Pancreas (tissue), 10 donors: ENCODE data around the gene CELF5. TPM values are rescaled to one million over a fixed set of nuclear protein-coding genes. Genes with fewer than 3 reads are reported as not detected.

Source experiments
- ATAC-seq, 4 donors: fragments of 200-7000 bp; cut with Tn5 transposase; one replicate each; pipeline versions ENCODE4 v1.8.0 to v1.9.1; 2020; ENCODE audit warnings: mild to moderate bottlenecking in 4 of 4, moderate library complexity in 4 of 4
- DNase-seq, 6 donors: peaks; one replicate each; pipeline ENCODE4 v3.0.0-alpha.2; 2020
- FAIRE-seq: peaks from 2 replicates; lab custom pipeline; 2012; peaks lifted over from hg19 to GRCh38; lab: Jason Lieb, UNC
- H3K27ac ChIP-seq, 4 donors: fragments of 200-600 bp; sonication (generic); 1 replicate in 3 of 4; 2 replicates in 1 of 4; pipeline versions ENCODE4 v1.5.0 to v1.8.0; 2020
- H3K27me3 ChIP-seq, 4 donors: fragments of 200-600 bp; one replicate each; pipeline ENCODE4 v1.8.0; 2021
- H3K36me3 ChIP-seq, 3 donors: fragments of 200-600 bp; sonication (generic) in 1 of 3; one replicate each; pipeline versions ENCODE4 v1.5.0 to v1.8.0; 2020 to 2021
- H3K4me1 ChIP-seq, 3 donors: fragments of 200-600 bp; one replicate each; pipeline ENCODE4 v1.8.0; 2021
- H3K4me3 ChIP-seq, 4 donors: fragments of 200-600 bp; sonication (generic) in 2 of 4; one replicate each; pipeline versions ENCODE4 v1.5.0 to v1.8.0; 2020 to 2021
- H3K9me3 ChIP-seq, 4 donors: fragments of 200-600 bp; one replicate each; pipeline ENCODE4 v1.8.0; 2021
- WGBS, 2 donors: extraction: QIAGEN DNeasy Blood & Tissue Kit; methylation state at CpG; one replicate each; pipeline ENCODE4 v1.1.7; 2013; 5-methylcytosine and 5-hydroxymethylcytosine counted together
- intact Hi-C, 3 donors: fragments of 100-400 bp; cut with DNase I; formaldehyde crosslinking; loops; one replicate each; pipeline versions ENCODE4 v1.11.1 to v1.14.2; 2022
- polyA plus RNA-seq, 2 donors: library from polyadenylated mRNA; stranded (reverse); fragments of 200-250 nt; gene quantifications; one replicate each; pipeline ENCODE4 v1.2.3, GENCODE V29; 2013
- total RNA-seq, 6 donors: library from RNA; stranded (reverse); fragmentation: NEBNext Ultra II Directional in 4 of 6; extraction: Animal tissue kit (Norgen Biotek cat#: 25700) in 4 of 6; gene quantifications; one replicate each; pipeline versions ENCODE4 v1.2.1 to v1.2.4, GENCODE V29; 2021 to 2023
- TF ChIP-seq, protein P1 (sequence below), 4 donors: fragments of 200-600 bp; sonication (generic) in 3 of 4; IDR thresholded peaks; one replicate each; pipeline versions ENCODE4 v1.5.0 to v1.8.0; 2021; ENCODE audit warnings: antibody characterized with exemption in 4 of 4
- donor health status: healthy with polysubstance abuse.
- donor health status: DM: no; HTN: no; CAD: no; lungs with moderate emphysema.
- donor health status: DM: no; HTN: no; CAD: no.
- donor health status: control.
- donor health status: control.
- donor health status: Bipolar disorder and iron deficiency.
- donor health status: DM: yes; HTN: yes; CAD: no.
- donor health status: DM: no; HTN: no; CAD: no.
- donor health status: DM: no; HTN: no; CAD: no.
- donor health status: DM: yes; HTN: yes; CAD: no.

CELF5 gene
- total and polyA plus RNA-seq, 8 donors = 0.30 to 1.6 (median 0.65) TPM

DNA sequence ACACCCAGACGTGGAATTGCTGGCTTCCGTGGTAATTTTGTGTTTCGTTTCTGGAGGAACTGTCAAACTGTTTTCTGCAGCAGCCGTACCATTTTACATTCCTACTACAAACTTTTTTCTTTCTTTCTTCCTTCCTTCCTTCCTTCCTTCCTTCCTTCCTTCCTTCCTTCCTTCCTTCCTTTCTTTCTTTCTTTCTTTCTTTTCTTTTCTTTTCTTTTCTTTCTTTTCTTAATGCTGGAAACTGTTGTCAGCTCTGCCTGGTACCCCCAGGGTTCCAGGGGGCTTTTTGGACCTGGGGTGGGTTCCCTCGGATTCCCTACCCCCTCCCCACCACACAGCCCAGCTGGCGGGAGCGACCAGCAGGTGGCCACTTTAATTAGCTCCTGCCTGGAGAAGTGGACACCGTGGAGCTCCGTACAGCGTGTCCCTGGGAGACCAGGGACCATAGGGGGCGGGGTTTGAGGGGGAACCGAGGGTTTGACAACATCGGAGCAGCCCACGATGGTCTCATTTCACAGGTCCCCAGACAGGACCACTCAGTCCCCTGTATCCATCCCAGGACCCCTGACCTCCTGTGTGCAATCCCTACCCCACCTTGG lies 24.4 kb downstream of the CELF5 start:
- FAIRE-seq = no peak
- no peak overlapping the region for H3K27ac ChIP-seq
- no peaks in the 10 kb centered on the region for H3K4me1 ChIP-seq
- peaks cover 0 to 7% (median 0%) of the 10 kb centered on the region in 4 donors for H3K27me3 ChIP-seq
- TF ChIP-seq, protein P1, sequence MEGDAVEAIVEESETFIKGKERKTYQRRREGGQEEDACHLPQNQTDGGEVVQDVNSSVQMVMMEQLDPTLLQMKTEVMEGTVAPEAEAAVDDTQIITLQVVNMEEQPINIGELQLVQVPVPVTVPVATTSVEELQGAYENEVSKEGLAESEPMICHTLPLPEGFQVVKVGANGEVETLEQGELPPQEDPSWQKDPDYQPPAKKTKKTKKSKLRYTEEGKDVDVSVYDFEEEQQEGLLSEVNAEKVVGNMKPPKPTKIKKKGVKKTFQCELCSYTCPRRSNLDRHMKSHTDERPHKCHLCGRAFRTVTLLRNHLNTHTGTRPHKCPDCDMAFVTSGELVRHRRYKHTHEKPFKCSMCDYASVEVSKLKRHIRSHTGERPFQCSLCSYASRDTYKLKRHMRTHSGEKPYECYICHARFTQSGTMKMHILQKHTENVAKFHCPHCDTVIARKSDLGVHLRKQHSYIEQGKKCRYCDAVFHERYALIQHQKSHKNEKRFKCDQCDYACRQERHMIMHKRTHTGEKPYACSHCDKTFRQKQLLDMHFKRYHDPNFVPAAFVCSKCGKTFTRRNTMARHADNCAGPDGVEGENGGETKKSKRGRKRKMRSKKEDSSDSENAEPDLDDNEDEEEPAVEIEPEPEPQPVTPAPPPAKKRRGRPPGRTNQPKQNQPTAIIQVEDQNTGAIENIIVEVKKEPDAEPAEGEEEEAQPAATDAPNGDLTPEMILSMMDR (IDR thresholded peaks at IDR 0.05) = no peak
- intact Hi-C loops = no loop called here
- no peaks in the 10 kb centered on the region for H3K36me3 ChIP-seq
- no peak for DNase-seq
- 32 to 38% methylated on average over 14 of the region's 14 CpGs for WGBS, 2 donors
- no peaks in the 10 kb centered on the region for H3K9me3 ChIP-seq
- no peak for ATAC-seq
- H3K4me3 ChIP-seq = no peak overlapping the region

DNA sequence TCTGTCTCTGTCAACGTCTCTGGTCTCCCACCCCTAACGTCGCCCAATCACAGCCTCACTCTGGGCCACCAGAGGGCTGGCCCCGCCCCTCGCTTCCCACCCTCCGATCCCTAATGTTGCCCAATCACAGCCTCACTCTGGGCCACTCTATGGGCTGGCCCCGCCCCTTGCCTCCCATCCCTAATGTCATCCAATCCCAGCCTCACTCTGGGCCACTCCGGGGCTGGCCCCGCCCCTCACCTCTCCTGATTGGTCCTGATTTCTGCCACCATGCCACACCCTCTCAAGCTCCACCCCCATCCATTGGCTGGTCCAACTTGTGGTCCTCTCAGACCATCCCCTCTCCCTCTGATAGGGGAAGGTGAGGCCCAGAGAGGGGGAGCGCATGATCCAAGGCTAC lies 24.9 kb downstream of the CELF5 start:
- TF ChIP-seq, protein P1 (IDR thresholded peaks at IDR 0.05) = no peak
- WGBS, 2 donors = 64 to 73% methylated on average over 10 of the region's 10 CpGs
- H3K4me1 ChIP-seq = no peaks in the 10 kb centered on the region
- ATAC-seq (peak in 1 of 4 donors; percentile 14), DNase-seq (no peak), FAIRE-seq (no peak)
- intact Hi-C loops = no loop called here
- H3K27me3 ChIP-seq = peaks cover 0 to 7% (median 0%) of the 10 kb centered on the region in 4 donors
- no peaks in the 10 kb centered on the region for H3K36me3 ChIP-seq
- no peaks in the 10 kb centered on the region for H3K9me3 ChIP-seq
- no peak overlapping the region for H3K4me3 ChIP-seq
- H3K27ac ChIP-seq = no peak overlapping the region

DNA sequence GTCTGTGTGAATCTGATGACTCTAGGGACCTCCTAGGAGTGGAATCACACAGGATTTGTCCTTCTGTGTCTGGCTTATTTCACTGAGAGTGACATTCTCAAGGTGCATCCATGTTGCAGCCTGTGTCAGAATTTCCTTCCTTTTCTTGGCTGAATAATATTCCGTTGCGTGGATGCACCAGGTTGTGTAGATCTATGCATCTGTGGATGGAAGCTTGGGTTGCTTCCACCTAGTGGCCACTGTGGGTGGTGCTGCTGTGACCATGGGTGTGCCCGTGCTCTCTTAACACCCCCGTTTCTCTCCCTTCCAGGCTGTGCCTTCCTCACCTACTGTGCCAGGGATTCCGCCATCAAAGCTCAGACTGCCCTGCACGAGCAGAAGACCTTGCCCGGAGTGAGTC lies 26.2 kb downstream of the CELF5 start:
- peak in 2 of 4 donors; percentile 62 to 64 for ATAC-seq
- intact Hi-C loops = no loop called here
- WGBS, 2 donors = 59 to 63% methylated on average over 7 of the region's 7 CpGs
- H3K4me1 ChIP-seq = no peaks in the 10 kb centered on the region
- no peaks in the 10 kb centered on the region for H3K36me3 ChIP-seq
- peaks cover 0 to 7% (median 0%) of the 10 kb centered on the region in 4 donors for H3K27me3 ChIP-seq
- no peak overlapping the region for H3K27ac ChIP-seq
- FAIRE-seq = no peak
- TF ChIP-seq, protein P1 (IDR thresholded peaks at IDR 0.05) = peak; percentile 27 to 39 (median 30)
- H3K9me3 ChIP-seq = no peaks in the 10 kb centered on the region
- H3K4me3 ChIP-seq = no peak overlapping the region
- no peak for DNase-seq

DNA sequence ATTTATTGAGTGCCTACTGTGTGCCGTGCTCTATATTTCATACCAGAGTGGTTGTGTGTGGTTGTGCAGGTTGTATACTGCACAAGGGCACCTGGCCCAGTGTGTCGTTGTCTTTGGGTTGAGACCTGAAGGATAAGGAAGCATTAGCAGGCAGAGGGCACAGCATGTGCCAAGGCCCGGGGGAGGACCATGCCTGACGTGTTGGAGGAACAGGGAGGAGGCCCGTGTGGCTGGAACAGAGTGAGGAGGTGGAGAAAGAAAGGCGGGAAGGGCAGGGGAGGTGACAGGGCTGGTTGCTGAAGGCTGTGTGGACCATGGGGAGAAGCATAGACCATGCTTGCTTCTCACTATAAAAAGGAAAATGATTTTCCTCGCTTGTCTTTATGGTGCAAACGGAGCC lies 26.8 kb downstream of the CELF5 start:
- no peak for FAIRE-seq
- Histone ChIP-seq H3K4me3 (no peak overlapping the region), H3K36me3 (no peaks in the 10 kb centered on the region), H3K27ac (no peak overlapping the region), H3K4me1 (no peaks in the 10 kb centered on the region), H3K27me3 (peaks cover 0 to 7% (median 0%) of the 10 kb centered on the region in 4 donors), H3K9me3 (no peaks in the 10 kb centered on the region)
- DNase-seq = no peak
- ATAC-seq = no peak
- TF ChIP-seq, protein P1 (IDR thresholded peaks at IDR 0.05) = no peak
- intact Hi-C loops = no loop called here
- WGBS, 2 donors = 63 to 75% methylated on average over 8 of the region's 8 CpGs

DNA sequence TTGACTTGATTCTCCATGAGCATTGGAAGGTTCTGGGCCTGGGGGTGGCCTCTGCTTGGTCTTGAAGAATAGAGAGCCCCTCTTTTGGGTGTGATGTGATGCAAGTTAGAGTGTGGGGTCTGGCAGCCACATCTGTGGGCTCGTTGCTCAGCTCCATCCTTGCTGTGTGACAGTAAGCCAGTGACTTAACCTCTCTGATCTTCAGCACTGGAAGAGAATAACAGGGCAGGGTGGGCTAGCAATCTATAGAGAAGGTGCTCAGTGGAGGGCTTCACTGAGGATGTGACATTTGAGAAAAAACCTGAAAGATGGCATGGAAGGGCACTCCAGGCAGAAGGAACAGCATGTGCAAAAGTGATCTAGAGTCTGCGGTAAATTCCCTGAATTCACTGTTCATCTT lies 28.2 kb downstream of the CELF5 start:
- no peak for DNase-seq
- Histone ChIP-seq H3K36me3 (no peaks in the 10 kb centered on the region), H3K4me3 (no peak overlapping the region), H3K9me3 (no peaks in the 10 kb centered on the region), H3K27me3 (peaks cover 0 to 7% (median 0%) of the 10 kb centered on the region in 4 donors), H3K27ac (no peak overlapping the region), H3K4me1 (no peaks in the 10 kb centered on the region)
- intact Hi-C loops = no loop called here
- ATAC-seq = no peak
- WGBS, 2 donors = 85 to 90% methylated on average over 2 of the region's 2 CpGs
- TF ChIP-seq, protein P1 (IDR thresholded peaks at IDR 0.05) = no peak
- FAIRE-seq = no peak
